H1 (cell line): Measurements from ENCODE around the gene METTL25B. TPM values are rescaled to one million over a fixed set of nuclear protein-coding genes. Genes with fewer than 3 reads are reported as not detected.
"Not testable (repeated sequence)": the region's sequence is repeated elsewhere in the genome, so short reads cannot be mapped to it uniquely, and the experiment has no call there.

Source experiments
- CTCF ChIA-PET: fragments of 300-600 bp; sonication (Branson Sonifier 250); formaldehyde crosslinking; loops from one replicate; lab custom pipeline; 2021; ENCODE audit not compliant: partially characterized antibody; lab: Charles Lee
- POLR2A ChIA-PET: fragments of 300-600 bp; sonication (Branson Sonifier 250); formaldehyde crosslinking; loops from one replicate; lab custom pipeline; 2021; ENCODE audit warnings: inconsistent platforms; ENCODE audit not compliant: partially characterized antibody; lab: Charles Lee
- DNase-seq, 2 experiments: peaks; one replicate each; pipeline versions ENCODE4 v3.0.0 to v3.0.0-alpha.2; 2010 to 2022; ENCODE audit warnings: low spot score in 2 of 2, low read depth in 1 of 2, mixed read lengths in 1 of 2
- FAIRE-seq: peaks from 2 replicates; lab custom pipeline; 2011; peaks lifted over from hg19 to GRCh38; lab: Jason Lieb, UNC
- H2AFZ ChIP-seq: 2 replicates; pipeline ENCODE4 v1.8.1; 2012; ENCODE audit warnings: low read length, inconsistent platforms
- H2AK5ac ChIP-seq: 2 replicates; pipeline ENCODE4 v1.6.1; 2013; ENCODE audit warnings: low read depth, low read length
- H2BK120ac ChIP-seq: replicated peaks from 2 replicates; pipeline ENCODE3; 2013; ENCODE audit warnings: low read depth, low read length, inconsistent platforms
- H2BK12ac ChIP-seq: 2 replicates; pipeline ENCODE4 v1.6.1; 2013; ENCODE audit warnings: low read depth, low read length
- H2BK15ac ChIP-seq: 2 replicates; pipeline ENCODE4 v1.6.1; 2013; ENCODE audit warnings: low read length
- H2BK20ac ChIP-seq: 2 replicates; pipeline ENCODE4 v1.6.1; 2013; ENCODE audit warnings: low read length
- H2BK5ac ChIP-seq: 2 replicates; pipeline ENCODE4 v1.6.1; 2013; ENCODE audit warnings: low read depth, low read length
- H3K14ac ChIP-seq: 2 replicates; pipeline ENCODE4 v1.6.1; 2013; ENCODE audit warnings: inconsistent platforms; ENCODE audit not compliant: insufficient read length
- H3K18ac ChIP-seq: 2 replicates; pipeline ENCODE4 v1.6.1; 2013; ENCODE audit warnings: low read length; ENCODE audit errors: extremely low read depth
- H3K23ac ChIP-seq: 2 replicates; pipeline ENCODE4 v1.6.1; 2013; ENCODE audit warnings: inconsistent platforms; ENCODE audit not compliant: insufficient read length
- H3K23me2 ChIP-seq: 2 replicates; pipeline ENCODE4 v1.6.1; 2013; ENCODE audit warnings: low read depth, low read length
- H3K27ac ChIP-seq: 2 replicates; pipeline ENCODE4 v1.6.1; 2011; ENCODE audit warnings: low read depth, low read length, inconsistent platforms
- H3K27me3 ChIP-seq, 4 experiments: replicated peaks in 1 of 4; 1 replicate in 1 of 4; 2 replicates in 3 of 4; pipeline versions ENCODE4 v1.6.1 to v1.8.1; 2011 to 2013; ENCODE audit warnings: low read length in 3 of 4, mild to moderate bottlenecking in 3 of 4, inconsistent platforms in 2 of 4, mixed read lengths in 2 of 4, moderate library complexity in 1 of 4; ENCODE audit not compliant: control insufficient read depth in 3 of 4, insufficient read depth in 3 of 4; ENCODE audit errors: extremely low read depth in 1 of 4
- H3K36me3 ChIP-seq, 4 experiments: 2 replicates each; pipeline versions ENCODE4 v1.6.1 to v1.8.1; 2011 to 2013; ENCODE audit warnings: mild to moderate bottlenecking in 4 of 4, low read length in 3 of 4, moderate library complexity in 2 of 4, control low read depth in 1 of 4, inconsistent platforms in 1 of 4; ENCODE audit not compliant: insufficient read depth in 4 of 4, control insufficient read depth in 2 of 4
- H3K4ac ChIP-seq: replicated peaks from 2 replicates; pipeline ENCODE3; 2013; ENCODE audit warnings: low read length, low read depth, mixed read lengths, inconsistent platforms; ENCODE audit not compliant: insufficient read length
- H3K4me1 ChIP-seq, 4 experiments: replicated peaks in 1 of 4; 1 replicate in 1 of 4; 2 replicates in 3 of 4; pipeline versions ENCODE4 v1.6.1 to v1.8.1; 2011 to 2013; ENCODE audit warnings: low read length in 3 of 4, inconsistent platforms in 2 of 4, mixed read lengths in 1 of 4; ENCODE audit not compliant: insufficient read depth in 4 of 4, control insufficient read depth in 3 of 4
- H3K4me2 ChIP-seq, 2 experiments: 2 replicates each; pipeline versions ENCODE4 v1.6.1 to v1.8.1; 2011 to 2013; ENCODE audit warnings: low read depth in 2 of 2, low read length in 2 of 2, control low read depth in 1 of 2, inconsistent platforms in 1 of 2, mild to moderate bottlenecking in 1 of 2; ENCODE audit not compliant: insufficient read depth in 1 of 2
- H3K4me3 ChIP-seq, 4 experiments: fragments of 200-600, 300-600 bp in 1 of 4; sonication (generic), shearing (Covaris generic), sonication (Bioruptor Twin) in 1 of 4; 2 replicates each; pipeline versions ENCODE4 v1.5.1 to v1.8.1; 2011 to 2016; ENCODE audit warnings: low read length in 4 of 4, low read depth in 3 of 4, control low read depth in 2 of 4, inconsistent platforms in 2 of 4, mild to moderate bottlenecking in 2 of 4, mixed read lengths in 1 of 4, moderate library complexity in 1 of 4; ENCODE audit not compliant: insufficient read depth in 2 of 4; ENCODE audit errors: extremely low read depth in 1 of 4
- H3K56ac ChIP-seq: replicated peaks from 2 replicates; pipeline ENCODE3; 2013; ENCODE audit warnings: low read depth, mild to moderate bottlenecking, mixed read lengths, low read length, inconsistent platforms; ENCODE audit not compliant: insufficient read length
- H3K79me1 ChIP-seq: 2 replicates; pipeline ENCODE4 v1.6.1; 2013; ENCODE audit warnings: low read depth, low read length, control low read depth
- H3K79me2 ChIP-seq, 2 experiments: 2 replicates each; pipeline versions ENCODE4 v1.6.1 to v1.8.1; 2012 to 2013; ENCODE audit warnings: low read length in 2 of 2, mild to moderate bottlenecking in 2 of 2, inconsistent platforms in 1 of 2; ENCODE audit not compliant: insufficient read depth in 2 of 2, control insufficient read depth in 1 of 2
- H3K9ac ChIP-seq, 4 experiments: replicated peaks in 1 of 4; 1 replicate in 1 of 4; 2 replicates in 3 of 4; pipeline versions ENCODE4 v1.6.1 to v1.8.1; 2011 to 2013; ENCODE audit warnings: low read depth in 3 of 4, low read length in 3 of 4, control low read depth in 2 of 4, mild to moderate bottlenecking in 2 of 4, moderate library complexity in 2 of 4, inconsistent platforms in 1 of 4; ENCODE audit errors: extremely low read depth in 1 of 4
- H3K9me3 ChIP-seq, 2 experiments: 2 replicates each; pipeline versions ENCODE4 v1.6.1 to v1.8.1; 2012 to 2013; ENCODE audit warnings: mild to moderate bottlenecking in 2 of 2, moderate library complexity in 2 of 2, control low read depth in 1 of 2, inconsistent platforms in 1 of 2, low read depth in 1 of 2, low read length in 1 of 2, mixed read lengths in 1 of 2; ENCODE audit not compliant: insufficient read depth in 2 of 2
- H4K20me1 ChIP-seq, 2 experiments: replicated peaks in 1 of 2; 2 replicates each; pipeline versions ENCODE3 to v1.8.1; 2011 to 2013; ENCODE audit warnings: inconsistent platforms in 2 of 2, low read length in 2 of 2, mild to moderate bottlenecking in 1 of 2; ENCODE audit not compliant: insufficient read depth in 2 of 2, control insufficient read depth in 1 of 2
- H4K5ac ChIP-seq: 2 replicates; pipeline ENCODE4 v1.6.1; 2013; ENCODE audit warnings: low read length, low read depth, mixed read lengths, inconsistent platforms; ENCODE audit not compliant: insufficient read length
- H4K8ac ChIP-seq: 2 replicates; pipeline ENCODE4 v1.8.0; 2013; ENCODE audit warnings: mild to moderate bottlenecking, moderate library complexity, low read length, inconsistent platforms; ENCODE audit not compliant: insufficient read depth; ENCODE audit errors: extremely low read depth
- H4K91ac ChIP-seq: replicated peaks from 2 replicates; pipeline ENCODE3; 2013; ENCODE audit warnings: low read length, mixed read lengths, inconsistent platforms; ENCODE audit not compliant: insufficient read length
- WGBS, 2 experiments: shearing (Covaris generic) in 1 of 2; methylation state at CpG; one replicate each; pipeline versions ENCODE4 v1.1.6 to v1.1.7; 2013 to 2015; ENCODE audit warnings: low lambda C conversion rate in 2 of 2, mixed read lengths in 2 of 2, inconsistent platforms in 1 of 2, low coverage in 1 of 2, missing lambda C conversion rate in 1 of 2; ENCODE audit not compliant: insufficient replicate concordance in 2 of 2, insufficient coverage in 1 of 2, insufficient read length in 1 of 2; ENCODE audit errors: extremely low coverage in 1 of 2, missing lambda C conversion rate in 1 of 2; 5-methylcytosine and 5-hydroxymethylcytosine counted together
- polyA plus RNA-seq, 7 experiments: library from polyadenylated mRNA; depleted of rRNA in 3 of 7; stranded (reverse) in 5 of 7; unstranded in 2 of 7; fragments of >200 nt in 5 of 7; fragments of 200-250 nt in 2 of 7; gene quantifications; 1 replicate in 5 of 7; 2 replicates in 1 of 7; 4 replicates in 1 of 7; pipeline versions ENCODE4 v1.2.1 to v1.2.3, GENCODE V29; 2011 to 2013; ENCODE audit warnings: missing spikeins in 2 of 7, mixed read lengths in 2 of 7
- total RNA-seq: library from RNA; stranded (reverse); fragmentation: NEBNext Ultra II Directional; extraction: Animal tissue kit (Norgen Biotek cat#: 25700); gene quantifications from 2 replicates; pipeline ENCODE4 v1.2.1, GENCODE V29; 2021

Gene METTL25B
- total and polyA plus RNA-seq, 2 of the 8 experiments (the other 6 are each of a cell fraction or from before 2014, with no cell fraction given), result 28.4 to 30.1 TPM

DNA sequence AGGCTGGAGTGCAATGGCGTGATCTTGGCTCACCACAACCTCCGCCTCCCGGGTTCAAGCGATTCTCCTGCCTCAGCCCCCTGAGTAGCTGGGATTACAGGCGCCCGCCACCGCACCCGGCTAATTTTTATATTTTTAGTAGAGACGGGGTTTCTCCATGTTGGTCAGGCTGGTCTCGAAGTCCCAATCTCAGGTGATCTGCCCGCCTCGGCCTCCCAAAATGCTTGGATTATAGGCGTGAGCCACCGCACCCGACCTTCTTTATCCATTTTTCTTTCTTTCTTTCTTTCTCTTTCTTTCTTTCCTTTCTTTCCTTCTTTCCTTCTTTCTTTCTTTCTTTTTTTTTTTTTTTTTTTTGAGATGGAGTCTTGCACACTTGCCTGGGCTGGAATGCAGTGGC, 36.9 kb downstream of the METTL25B start:
- peaks cover 0 to 20% (median 6%) of the 10 kb centered on the region in 4 experiments; a peak in 5 of 7 replicates for H3K4me1 ChIP-seq
- H2BK20ac ChIP-seq, H3K4ac ChIP-seq, H2BK12ac ChIP-seq, H4K5ac ChIP-seq, H3K9ac ChIP-seq, H4K8ac ChIP-seq, H2BK5ac ChIP-seq, H3K79me1 ChIP-seq, H4K91ac ChIP-seq, H3K27ac ChIP-seq, H2AFZ ChIP-seq, DNase-seq, H3K36me3 ChIP-seq, H3K23ac ChIP-seq, H3K27me3 ChIP-seq, H3K14ac ChIP-seq, H3K4me2 ChIP-seq, H3K56ac ChIP-seq, H2BK120ac ChIP-seq, FAIRE-seq, H2AK5ac ChIP-seq, H2BK15ac ChIP-seq, H3K9me3 ChIP-seq, H3K18ac ChIP-seq, H3K4me3 ChIP-seq: not testable (repeated sequence)
- peaks cover 13 to 22% of the 10 kb centered on the region in 2 experiments for H3K79me2 ChIP-seq
- H3K23me2 ChIP-seq, result peaks cover 11% of the 10 kb centered on the region
- 89% methylated on average over 14 of the region's 15 CpGs; no CpG with 5 or more reads in 1 of the 2 experiments for WGBS, 2 experiments
- POLR2A ChIA-PET, result interaction anchor here (1.1 to 8.2 kb wide), 3 partner anchors 10 to 37 kb away, joined by 3 to 121 read pairs (median 69); partner anchors contain the start of genes HDGF, ISG20L2, METTL25B and MRPL24
- peaks cover 10 to 11% of the 10 kb centered on the region in 2 experiments for H4K20me1 ChIP-seq
- CTCF ChIA-PET, result interaction anchor here (11.7 kb wide), 1 partner anchor 38 kb away, joined by 100 read pairs; the partner anchor contains the start of genes ISG20L2 and METTL25B
